Psoas muscle (tissue), 8 donors: ENCODE data around the gene MYNN. TPM values are rescaled to one million over a fixed set of nuclear protein-coding genes. Genes with fewer than 3 reads are reported as not detected.

Source experiments
- ATAC-seq, 4 donors: fragments of 200-7000 bp; cut with Tn5 transposase; one replicate each; pipeline ENCODE4 v1.9.1; 2020; ENCODE audit warnings: moderate library complexity in 3 of 4, mild to moderate bottlenecking in 2 of 4
- DNase-seq, 2 donors: peaks; one replicate each; pipeline ENCODE4 v3.0.0-alpha.2; 2020
- H3K27ac ChIP-seq: fragments of 200-600 bp; one replicate; pipeline ENCODE4 v1.8.0; 2022
- H3K27me3 ChIP-seq, 3 donors: fragments of 200-600 bp in 1 of 3; one replicate each; pipeline versions ENCODE4 v1.6.1 to v1.8.0; 2013 to 2022; ENCODE audit warnings: low read length in 2 of 3, mild to moderate bottlenecking in 2 of 3, moderate library complexity in 1 of 3; ENCODE audit not compliant: insufficient read depth in 3 of 3
- H3K36me3 ChIP-seq, 2 donors: fragments of 200-600 bp in 1 of 2; one replicate each; pipeline versions ENCODE4 v1.6.1 to v1.8.0; 2013 to 2022; ENCODE audit warnings: low read depth in 1 of 2, mild to moderate bottlenecking in 1 of 2, moderate library complexity in 1 of 2; ENCODE audit not compliant: insufficient read depth in 1 of 2
- H3K4me1 ChIP-seq: fragments of 200-600 bp; one replicate; pipeline ENCODE4 v1.8.0; 2022
- H3K4me3 ChIP-seq: fragments of 200-600 bp; one replicate; pipeline ENCODE4 v1.8.0; 2022; ENCODE audit warnings: mild to moderate bottlenecking
- H3K9me3 ChIP-seq: fragments of 200-600 bp; one replicate; pipeline ENCODE4 v1.8.0; 2022
- CTCF ChIP-seq: fragments of 200-600 bp; IDR thresholded peaks from one replicate; pipeline ENCODE4 v1.8.0; 2022; ENCODE audit warnings: antibody characterized with exemption
- WGBS, 3 donors: extraction: QIAGEN DNeasy Blood & Tissue Kit; methylation state at CpG; one replicate each; pipeline versions ENCODE4 v1.1.6 to v1.1.7; 2013; 5-methylcytosine and 5-hydroxymethylcytosine counted together
- intact Hi-C, 2 donors: fragments of 100-400 bp; cut with DNase I; formaldehyde crosslinking; loops; one replicate each; pipeline versions ENCODE4 v1.11.0 to v1.14.2; 2022
- polyA plus RNA-seq, 3 donors: library from polyadenylated mRNA; stranded (reverse); fragments of 200-250 nt; gene quantifications; one replicate each; pipeline ENCODE4 v1.2.3, GENCODE V29; 2013
- total RNA-seq, 4 donors: library from RNA; stranded (reverse); fragmentation: NEBNext Ultra II Directional in 2 of 4; extraction: Animal tissue kit (Norgen Biotek cat#: 25700) in 2 of 4; gene quantifications; one replicate each; pipeline versions ENCODE4 v1.2.1 to v1.2.4, GENCODE V29; 2021 to 2023
- donor health status: healthy with polysubstance abuse.
- donor health status: DM: no; HTN: no; CAD: no; lungs with moderate emphysema.
- donor health status: Bipolar disorder and iron deficiency.
- donor health status: healthy.
- donor health status: DM: yes; HTN: yes; CAD: no.
- donor health status: DM: no; HTN: no; CAD: no.
- donor health status: DM: no; HTN: no; CAD: no.
- donor health status: DM: yes; HTN: yes; CAD: no.

MYNN gene
- total and polyA plus RNA-seq, 7 donors, result 10.1 to 16.8 (median 15.5) TPM

- intact Hi-C loops, result loop anchor here (5.0 to 10.0 kb wide), 3 partner anchors 600 to 882 kb away; no protein-coding TSS in a partner anchor
- ATAC-seq (no peak), DNase-seq (no peak)
- Histone ChIP-seq H3K36me3 (no peaks in the 10 kb centered on the region), H3K9me3 (no peaks in the 10 kb centered on the region), H3K27me3 (peaks cover 0 to 44% (median 3%) of the 10 kb centered on the region in 3 donors), H3K4me1 (no peaks in the 10 kb centered on the region), H3K27ac (no peak overlapping the region), H3K4me3 (no peak overlapping the region)
- TF ChIP-seq CTCF, result no peak
- 33 to 45% (median 44%) methylated on average over 6 of the region's 6 CpGs for WGBS, 3 donors
Measured at GRCh38 chr3:169746924-169747323, 26.3 kb upstream of the MYNN start.

- Histone ChIP-seq H3K27me3 (peaks cover 3 to 47% (median 3%) of the 10 kb centered on the region in 3 donors), H3K36me3 (no peaks in the 10 kb centered on the region), H3K27ac (no peak overlapping the region), H3K4me1 (no peaks in the 10 kb centered on the region), H3K4me3 (no peak overlapping the region), H3K9me3 (no peaks in the 10 kb centered on the region)
- intact Hi-C loops, result loop anchor here (5.0 to 10.0 kb wide), 3 partner anchors 601 to 884 kb away; no protein-coding TSS in a partner anchor
- no peak for TF ChIP-seq CTCF
- DNase-seq (no peak), ATAC-seq (no peak)
- WGBS, 3 donors, result 77 to 84% (median 81%) methylated on average over 3 of the region's 3 CpGs
Measured at GRCh38 chr3:169748670-169749069, 24.5 kb upstream of the MYNN start.

- Histone ChIP-seq H3K27me3 (peaks cover 3 to 57% (median 7%) of the 10 kb centered on the region in 3 donors), H3K4me3 (no peak overlapping the region), H3K4me1 (no peaks in the 10 kb centered on the region), H3K9me3 (no peaks in the 10 kb centered on the region), H3K27ac (no peak overlapping the region), H3K36me3 (no peaks in the 10 kb centered on the region)
- intact Hi-C loops, result no loop called here
- TF ChIP-seq CTCF, result no peak
- no peak for ATAC-seq
- 51 to 60% (median 59%) methylated on average over 2 of the region's 2 CpGs for WGBS, 3 donors
- no peak for DNase-seq
Measured at GRCh38 chr3:169750665-169751064, 22.5 kb upstream of the MYNN start.

GRCh38 chr3:169751875-169752274 is 21.3 kb upstream of the MYNN start:
- H3K4me3 ChIP-seq, result no peak overlapping the region
- peaks cover 0 to 55% (median 7%) of the 10 kb centered on the region in 3 donors for H3K27me3 ChIP-seq
- no peak for TF ChIP-seq CTCF
- no peaks in the 10 kb centered on the region for H3K4me1 ChIP-seq
- no peaks in the 10 kb centered on the region for H3K9me3 ChIP-seq
- no peaks in the 10 kb centered on the region for H3K36me3 ChIP-seq
- H3K27ac ChIP-seq, result no peak overlapping the region
- DNase-seq (no peak), ATAC-seq (no peak)
- WGBS, 3 donors, result 84 to 90% (median 90%) methylated on average over 2 of the region's 2 CpGs
- intact Hi-C loops, result no loop called here

- DNase-seq, result no peak
- Histone ChIP-seq H3K27me3 (peaks cover 0 to 35% (median 11%) of the 10 kb centered on the region in 3 donors), H3K9me3 (no peaks in the 10 kb centered on the region), H3K27ac (no peak overlapping the region), H3K4me3 (no peak overlapping the region), H3K4me1 (no peaks in the 10 kb centered on the region), H3K36me3 (no peaks in the 10 kb centered on the region)
- intact Hi-C loops, result no loop called here
- ATAC-seq, result no peak
- WGBS, 3 donors, result 79 to 90% (median 81%) methylated on average over 3 of the region's 3 CpGs
- TF ChIP-seq CTCF, result no peak
Measured at GRCh38 chr3:169754711-169755110, 18.5 kb upstream of the MYNN start.
